Adipocyte (in vitro differentiated cells): ENCODE data around the gene GUCA2A.
"Not testable (repeated sequence)": the region's sequence is repeated elsewhere in the genome, so short reads cannot be mapped to it uniquely, and the experiment has no call there.

Source experiments
- DNase-seq: peaks from one replicate; pipeline ENCODE4 v3.0.0-alpha.2; 2015; ENCODE audit warnings: low read depth
- H3K27me3 ChIP-seq: replicated peaks from 2 replicates; pipeline ENCODE4 v1.7.0; 2013; ENCODE audit warnings: mild to moderate bottlenecking, low read length, moderate library complexity; ENCODE audit not compliant: control insufficient read depth, insufficient read depth
- H3K36me3 ChIP-seq: 2 replicates; pipeline ENCODE4 v1.7.0; 2013; ENCODE audit warnings: low read length, mild to moderate bottlenecking, moderate library complexity; ENCODE audit not compliant: control insufficient read depth, insufficient read depth, severe bottlenecking
- H3K4me1 ChIP-seq: 2 replicates; pipeline ENCODE4 v1.7.0; 2013; ENCODE audit warnings: mild to moderate bottlenecking, low read length, moderate library complexity; ENCODE audit not compliant: control insufficient read depth, insufficient read depth
- H3K4me3 ChIP-seq: 2 replicates; pipeline ENCODE4 v1.7.0; 2013; ENCODE audit warnings: mild to moderate bottlenecking, low read length, moderate library complexity
- H3K9ac ChIP-seq: 2 replicates; pipeline ENCODE4 v1.7.0; 2013; ENCODE audit warnings: mild to moderate bottlenecking, low read length, moderate library complexity
- H3K9me3 ChIP-seq: 2 replicates; pipeline ENCODE4 v1.7.0; 2013; ENCODE audit warnings: mild to moderate bottlenecking, low read length, moderate library complexity; ENCODE audit not compliant: control insufficient read depth

GUCA2A gene

GRCh38 chr1:42164551-42165420 is at the start of gene GUCA2A:
Gene GUCA2A (minus strand): TSS chr1:42164745. CDS start chr1:42164712, 33 bp downstream.
- no peak for DNase-seq
- H3K4me1 ChIP-seq, result no peaks in the 10 kb centered on the region
- no peak within 1 kb of the TSS for H3K4me3 ChIP-seq
- no peaks in the 10 kb centered on the region for H3K36me3 ChIP-seq
- peaks cover 17% of the 10 kb centered on the region for H3K27me3 ChIP-seq
- no peak within 1 kb of the TSS for H3K9ac ChIP-seq
- peaks cover 17% of the 10 kb centered on the region for H3K9me3 ChIP-seq

GRCh38 chr1:42211224-42211623 is 46.7 kb upstream of the GUCA2A start:
- Histone ChIP-seq H3K9me3 (no peaks in the 10 kb centered on the region), H3K4me3 (no peak overlapping the region), H3K9ac (no peak overlapping the region), H3K4me1 (peaks cover 24% of the 10 kb centered on the region), H3K27me3 (no peaks in the 10 kb centered on the region), H3K36me3 (no peaks in the 10 kb centered on the region)
- no peak for DNase-seq

GRCh38 chr1:42210421-42211133 is 46.0 kb upstream of the GUCA2A start:
- H3K27me3 ChIP-seq, result no peaks in the 10 kb centered on the region
- H3K9me3 ChIP-seq, result no peaks in the 10 kb centered on the region
- no peak for DNase-seq
- peaks cover 24% of the 10 kb centered on the region for H3K4me1 ChIP-seq
- no peaks in the 10 kb centered on the region for H3K36me3 ChIP-seq
- H3K4me3 ChIP-seq, result no peak overlapping the region
- H3K9ac ChIP-seq, result no peak overlapping the region

- H3K9ac ChIP-seq, result no peak overlapping the region
- no peaks in the 10 kb centered on the region for H3K36me3 ChIP-seq
- H3K4me3 ChIP-seq, result no peak overlapping the region
- H3K9me3 ChIP-seq, result no peaks in the 10 kb centered on the region
- H3K27me3 ChIP-seq, result no peaks in the 10 kb centered on the region
- H3K4me1 ChIP-seq, result peaks cover 20% of the 10 kb centered on the region
- DNase-seq, result peak; percentile 17
Measured at GRCh38 chr1:42209526-42210251, 45.1 kb upstream of the GUCA2A start.

GRCh38 chr1:42206930-42207329 is 42.4 kb upstream of the GUCA2A start:
- not testable (repeated sequence) for H3K9me3 ChIP-seq, H3K9ac ChIP-seq, H3K4me1 ChIP-seq, DNase-seq, H3K4me3 ChIP-seq, H3K27me3 ChIP-seq
- peaks cover 13% of the 10 kb centered on the region for H3K36me3 ChIP-seq

- Histone ChIP-seq H3K36me3 (peaks cover 17% of the 10 kb centered on the region), H3K27me3 (no peaks in the 10 kb centered on the region), H3K4me3 (no peak overlapping the region), H3K9me3 (no peaks in the 10 kb centered on the region), H3K4me1 (peaks cover 7% of the 10 kb centered on the region), H3K9ac (no peak overlapping the region)
- no peak for DNase-seq
Measured at GRCh38 chr1:42206164-42206563, 41.6 kb upstream of the GUCA2A start.

- H3K4me3 ChIP-seq, result no peak overlapping the region
- H3K4me1 ChIP-seq, result no peaks in the 10 kb centered on the region
- no peak overlapping the region for H3K9ac ChIP-seq
- no peaks in the 10 kb centered on the region for H3K9me3 ChIP-seq
- no peaks in the 10 kb centered on the region for H3K27me3 ChIP-seq
- peaks cover 43% of the 10 kb centered on the region for H3K36me3 ChIP-seq
- DNase-seq, result no peak
Measured at GRCh38 chr1:42201986-42202385, 37.4 kb upstream of the GUCA2A start.

- no peak for DNase-seq
- peaks cover 78% of the 10 kb centered on the region for H3K36me3 ChIP-seq
- H3K4me1 ChIP-seq, result no peaks in the 10 kb centered on the region
- no peak overlapping the region for H3K4me3 ChIP-seq
- H3K9me3 ChIP-seq, result no peaks in the 10 kb centered on the region
- no peak overlapping the region for H3K9ac ChIP-seq
- no peaks in the 10 kb centered on the region for H3K27me3 ChIP-seq
Measured at GRCh38 chr1:42198251-42198650, 33.7 kb upstream of the GUCA2A start.

- Histone ChIP-seq H3K4me1 (no peaks in the 10 kb centered on the region), H3K36me3 (peaks cover 70% of the 10 kb centered on the region)
Measured at GRCh38 chr1:42195841-42196240, 31.3 kb upstream of the GUCA2A start.

GRCh38 chr1:42192106-42192505 is 27.6 kb upstream of the GUCA2A start:
- H3K36me3 ChIP-seq, result peaks cover 82% of the 10 kb centered on the region
- H3K9me3 ChIP-seq, result no peaks in the 10 kb centered on the region
- H3K4me1 ChIP-seq, result no peaks in the 10 kb centered on the region
- H3K9ac ChIP-seq, result no peak overlapping the region
- H3K4me3 ChIP-seq, result no peak overlapping the region
- H3K27me3 ChIP-seq, result no peaks in the 10 kb centered on the region
- no peak for DNase-seq

More at GRCh38 chr1:42195841-42196240, 31.3 kb upstream of the GUCA2A start:
- Histone ChIP-seq H3K27me3 (no peaks in the 10 kb centered on the region), H3K9ac (no peak overlapping the region), H3K9me3 (no peaks in the 10 kb centered on the region), H3K4me3 (no peak overlapping the region)
- DNase-seq, result no peak

GRCh38 chr1:42191319-42191718 is 26.8 kb upstream of the GUCA2A start:
- H3K9me3 ChIP-seq, result no peaks in the 10 kb centered on the region
- H3K36me3 ChIP-seq, result peaks cover 74% of the 10 kb centered on the region
- no peak for DNase-seq
- no peaks in the 10 kb centered on the region for H3K27me3 ChIP-seq
- peaks cover 3% of the 10 kb centered on the region for H3K4me1 ChIP-seq
- no peak overlapping the region for H3K9ac ChIP-seq
- no peak overlapping the region for H3K4me3 ChIP-seq
